WTC11 (cell line): Measurements from ENCODE around the gene SNX8. TPM values are rescaled to one million over a fixed set of nuclear protein-coding genes. Genes with fewer than 3 reads are reported as not detected.

ENCODE experiments used
- ATAC-seq: fragments of 200-7000 bp; cut with Tn5 transposase; 2 replicates; pipeline ENCODE4 v1.10.0; 2021; ENCODE audit warnings: mild to moderate bottlenecking, moderate library complexity
- CTCF ChIA-PET: fragments of 300-600 bp; sonication (Branson Sonifier 250); formaldehyde crosslinking; loops from one replicate; lab custom pipeline; 2021; ENCODE audit warnings: antibody characterized with exemption; lab: Charles Lee
- POLR2A ChIA-PET: fragments of 350-600 bp; sonication (Branson Sonifier 250); formaldehyde crosslinking; loops from one replicate; lab custom pipeline; 2021; ENCODE audit warnings: antibody characterized with exemption; lab: Charles Lee
- DNase-seq: peaks from one replicate; pipeline ENCODE4 v3.0.0; 2021; ENCODE audit warnings: low spot score
- H3K27ac Mint-ChIP-seq: 2 replicates; pipeline ENCODE4 v1.8.0; 2021; ENCODE audit warnings: mixed read lengths
- H3K27me3 Mint-ChIP-seq: 2 replicates; pipeline ENCODE4 v1.8.0; 2021; ENCODE audit warnings: low read depth, mild to moderate bottlenecking, moderate library complexity, mixed read lengths
- H3K36me3 Mint-ChIP-seq: 2 replicates; pipeline ENCODE4 v1.8.0; 2021; ENCODE audit warnings: mixed read lengths
- H3K4me1 Mint-ChIP-seq: 2 replicates; pipeline ENCODE4 v1.8.0; 2022; ENCODE audit warnings: mixed read lengths
- H3K4me3 Mint-ChIP-seq: 2 replicates; pipeline ENCODE4 v1.8.0; 2021; ENCODE audit warnings: mild to moderate bottlenecking, moderate library complexity, mixed read lengths
- H3K9me3 Mint-ChIP-seq: 2 replicates; pipeline ENCODE4 v1.8.0; 2021; ENCODE audit warnings: mixed read lengths
- CBFB ChIP-seq: sonication (generic); formaldehyde crosslinking; IDR thresholded peaks from 2 replicates; pipeline ENCODE4 v1.8.1; 2022; ENCODE audit warnings: mild to moderate bottlenecking, low read depth, missing genetic modification reagents
- HMGA2 ChIP-seq: fragments of 250-450 bp; sonication (Bioruptor Pico); IDR thresholded peaks from 2 replicates; pipeline ENCODE4 v1.4.0; 2021; ENCODE audit warnings: mild to moderate bottlenecking, moderate library complexity
- IRF2 ChIP-seq: sonication (generic); formaldehyde crosslinking; IDR thresholded peaks from 2 replicates; pipeline ENCODE4 v1.8.0; 2022; ENCODE audit warnings: low read depth, missing genetic modification reagents, borderline replicate concordance
- JAZF1 ChIP-seq: fragments of 250-450 bp; sonication (Bioruptor Pico); IDR thresholded peaks from 2 replicates; pipeline ENCODE4 v1.9.0; 2021; ENCODE audit warnings: moderate library complexity, mild to moderate bottlenecking, inconsistent platforms
- MAX ChIP-seq: sonication (generic); formaldehyde crosslinking; IDR thresholded peaks from 2 replicates; pipeline ENCODE4 v1.8.0; 2022; ENCODE audit warnings: mild to moderate bottlenecking, missing genetic modification reagents
- NFE2L1 ChIP-seq: sonication (generic); formaldehyde crosslinking; IDR thresholded peaks from 2 replicates; pipeline ENCODE4 v1.8.1; 2023; ENCODE audit warnings: missing genetic modification reagents
- OVOL2 ChIP-seq: fragments of 250-450 bp; sonication (Bioruptor Pico); IDR thresholded peaks from 2 replicates; pipeline ENCODE4 v1.9.0; 2021; ENCODE audit warnings: mild to moderate bottlenecking, borderline replicate concordance
- RORB ChIP-seq: fragments of 250-450 bp; sonication (Bioruptor Pico); IDR thresholded peaks from 2 replicates; pipeline ENCODE4 v1.9.0; 2021; ENCODE audit warnings: mild to moderate bottlenecking
- SMAD3 ChIP-seq: sonication (generic); formaldehyde crosslinking; IDR thresholded peaks from 2 replicates; pipeline ENCODE4 v1.8.0; 2022; ENCODE audit warnings: missing genetic modification reagents, mild to moderate bottlenecking, borderline replicate concordance
- ZBTB21 ChIP-seq: sonication (generic); formaldehyde crosslinking; IDR thresholded peaks from 2 replicates; pipeline ENCODE4 v1.8.1; 2023; ENCODE audit warnings: mild to moderate bottlenecking, missing genetic modification reagents, borderline replicate concordance
- ZNF138 ChIP-seq: sonication (generic); formaldehyde crosslinking; conservative IDR thresholded peaks from 2 replicates; pipeline ENCODE4 v1.8.1; 2022; ENCODE audit warnings: mild to moderate bottlenecking, moderate library complexity, missing genetic modification reagents
- ZNF219 ChIP-seq: sonication (generic); formaldehyde crosslinking; IDR thresholded peaks from 2 replicates; pipeline ENCODE4 v1.8.0; 2023; ENCODE audit warnings: missing genetic modification reagents, mild to moderate bottlenecking, borderline replicate concordance
- ZNF232 ChIP-seq: sonication (generic); formaldehyde crosslinking; IDR thresholded peaks from 2 replicates; pipeline ENCODE4 v1.8.0; 2022; ENCODE audit warnings: mild to moderate bottlenecking, missing genetic modification reagents
- total RNA-seq: library from RNA; stranded (reverse); gene quantifications from 3 replicates; pipeline ENCODE4 v1.2.3, GENCODE V29; 2021
- TF ChIP-seq, protein P1 (sequence below): sonication (generic); formaldehyde crosslinking; conservative IDR thresholded peaks from 2 replicates; pipeline ENCODE4 v1.8.1; 2022; ENCODE audit warnings: mild to moderate bottlenecking, missing genetic modification reagents
- TF ChIP-seq, protein P2 (sequence below): sonication (generic); formaldehyde crosslinking; IDR thresholded peaks from 2 replicates; pipeline ENCODE4 v1.8.0; 2023; ENCODE audit warnings: missing genetic modification reagents, mild to moderate bottlenecking, borderline replicate concordance
- TF ChIP-seq, protein P3 (sequence below): sonication (generic); formaldehyde crosslinking; IDR thresholded peaks from 2 replicates; pipeline ENCODE4 v1.8.0; 2022; ENCODE audit warnings: missing genetic modification reagents

SNX8 gene
- total RNA-seq, 1 experiment from 2014 or later: 50.8 TPM

- TF ChIP-seq MAX (CRISPR knock-in tag) (no peak), ZNF232 (CRISPR knock-in tag) (no peak), RORB (CRISPR knock-in tag) (no peak), HMGA2 (CRISPR knock-in tag) (no peak), NFE2L1 (no peak), ZNF138 (no peak)
- TF ChIP-seq, protein P1, sequence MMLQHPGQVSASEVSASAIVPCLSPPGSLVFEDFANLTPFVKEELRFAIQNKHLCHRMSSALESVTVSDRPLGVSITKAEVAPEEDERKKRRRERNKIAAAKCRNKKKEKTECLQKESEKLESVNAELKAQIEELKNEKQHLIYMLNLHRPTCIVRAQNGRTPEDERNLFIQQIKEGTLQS (CRISPR knock-in tag): no peak
- ChIA-PET POLR2A (no interaction called here), CTCF (interaction anchor here (0.9 kb wide), 1 partner anchor 119 kb away, joined by 3 read pairs; no protein-coding TSS in a partner anchor)
- ATAC-seq (no peak), DNase-seq (no peak)
- Mint-ChIP-seq H3K27me3 (no peaks in the 10 kb centered on the region), H3K36me3 (peaks cover 43% of the 10 kb centered on the region), H3K27ac (peak overlapping the region; percentile 9; the same call in 1 of the 2 replicates), H3K4me3 (no peak overlapping the region), H3K4me1 (peaks cover 10% of the 10 kb centered on the region), H3K9me3 (no peaks in the 10 kb centered on the region)
Observed at GRCh38 chr7:2229467-2229866, 84.8 kb downstream of the SNX8 start.

- DNase-seq: no peak
- POLR2A ChIA-PET: interaction anchor here (0.6 kb wide), 1 partner anchor 531 kb away, joined by 3 read pairs; no protein-coding TSS in a partner anchor
- ATAC-seq: no peak
- Mint-ChIP-seq H3K4me3 (no peak overlapping the region), H3K9me3 (no peaks in the 10 kb centered on the region)
- TF ChIP-seq JAZF1: no peak
- no peak for TF ChIP-seq ZNF219 (CRISPR knock-in tag)
- TF ChIP-seq OVOL2 (CRISPR knock-in tag): no peak
- no peak for TF ChIP-seq ZBTB21
- TF ChIP-seq SMAD3 (CRISPR knock-in tag): no peak
- no peak for TF ChIP-seq CBFB (CRISPR knock-in tag)
- TF ChIP-seq, protein P2, sequence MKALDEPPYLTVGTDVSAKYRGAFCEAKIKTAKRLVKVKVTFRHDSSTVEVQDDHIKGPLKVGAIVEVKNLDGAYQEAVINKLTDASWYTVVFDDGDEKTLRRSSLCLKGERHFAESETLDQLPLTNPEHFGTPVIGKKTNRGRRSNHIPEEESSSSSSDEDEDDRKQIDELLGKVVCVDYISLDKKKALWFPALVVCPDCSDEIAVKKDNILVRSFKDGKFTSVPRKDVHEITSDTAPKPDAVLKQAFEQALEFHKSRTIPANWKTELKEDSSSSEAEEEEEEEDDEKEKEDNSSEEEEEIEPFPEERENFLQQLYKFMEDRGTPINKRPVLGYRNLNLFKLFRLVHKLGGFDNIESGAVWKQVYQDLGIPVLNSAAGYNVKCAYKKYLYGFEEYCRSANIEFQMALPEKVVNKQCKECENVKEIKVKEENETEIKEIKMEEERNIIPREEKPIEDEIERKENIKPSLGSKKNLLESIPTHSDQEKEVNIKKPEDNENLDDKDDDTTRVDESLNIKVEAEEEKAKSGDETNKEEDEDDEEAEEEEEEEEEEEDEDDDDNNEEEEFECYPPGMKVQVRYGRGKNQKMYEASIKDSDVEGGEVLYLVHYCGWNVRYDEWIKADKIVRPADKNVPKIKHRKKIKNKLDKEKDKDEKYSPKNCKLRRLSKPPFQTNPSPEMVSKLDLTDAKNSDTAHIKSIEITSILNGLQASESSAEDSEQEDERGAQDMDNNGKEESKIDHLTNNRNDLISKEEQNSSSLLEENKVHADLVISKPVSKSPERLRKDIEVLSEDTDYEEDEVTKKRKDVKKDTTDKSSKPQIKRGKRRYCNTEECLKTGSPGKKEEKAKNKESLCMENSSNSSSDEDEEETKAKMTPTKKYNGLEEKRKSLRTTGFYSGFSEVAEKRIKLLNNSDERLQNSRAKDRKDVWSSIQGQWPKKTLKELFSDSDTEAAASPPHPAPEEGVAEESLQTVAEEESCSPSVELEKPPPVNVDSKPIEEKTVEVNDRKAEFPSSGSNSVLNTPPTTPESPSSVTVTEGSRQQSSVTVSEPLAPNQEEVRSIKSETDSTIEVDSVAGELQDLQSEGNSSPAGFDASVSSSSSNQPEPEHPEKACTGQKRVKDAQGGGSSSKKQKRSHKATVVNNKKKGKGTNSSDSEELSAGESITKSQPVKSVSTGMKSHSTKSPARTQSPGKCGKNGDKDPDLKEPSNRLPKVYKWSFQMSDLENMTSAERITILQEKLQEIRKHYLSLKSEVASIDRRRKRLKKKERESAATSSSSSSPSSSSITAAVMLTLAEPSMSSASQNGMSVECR: no peak
- no peak for TF ChIP-seq IRF2 (CRISPR knock-in tag)
- TF ChIP-seq, protein P3, sequence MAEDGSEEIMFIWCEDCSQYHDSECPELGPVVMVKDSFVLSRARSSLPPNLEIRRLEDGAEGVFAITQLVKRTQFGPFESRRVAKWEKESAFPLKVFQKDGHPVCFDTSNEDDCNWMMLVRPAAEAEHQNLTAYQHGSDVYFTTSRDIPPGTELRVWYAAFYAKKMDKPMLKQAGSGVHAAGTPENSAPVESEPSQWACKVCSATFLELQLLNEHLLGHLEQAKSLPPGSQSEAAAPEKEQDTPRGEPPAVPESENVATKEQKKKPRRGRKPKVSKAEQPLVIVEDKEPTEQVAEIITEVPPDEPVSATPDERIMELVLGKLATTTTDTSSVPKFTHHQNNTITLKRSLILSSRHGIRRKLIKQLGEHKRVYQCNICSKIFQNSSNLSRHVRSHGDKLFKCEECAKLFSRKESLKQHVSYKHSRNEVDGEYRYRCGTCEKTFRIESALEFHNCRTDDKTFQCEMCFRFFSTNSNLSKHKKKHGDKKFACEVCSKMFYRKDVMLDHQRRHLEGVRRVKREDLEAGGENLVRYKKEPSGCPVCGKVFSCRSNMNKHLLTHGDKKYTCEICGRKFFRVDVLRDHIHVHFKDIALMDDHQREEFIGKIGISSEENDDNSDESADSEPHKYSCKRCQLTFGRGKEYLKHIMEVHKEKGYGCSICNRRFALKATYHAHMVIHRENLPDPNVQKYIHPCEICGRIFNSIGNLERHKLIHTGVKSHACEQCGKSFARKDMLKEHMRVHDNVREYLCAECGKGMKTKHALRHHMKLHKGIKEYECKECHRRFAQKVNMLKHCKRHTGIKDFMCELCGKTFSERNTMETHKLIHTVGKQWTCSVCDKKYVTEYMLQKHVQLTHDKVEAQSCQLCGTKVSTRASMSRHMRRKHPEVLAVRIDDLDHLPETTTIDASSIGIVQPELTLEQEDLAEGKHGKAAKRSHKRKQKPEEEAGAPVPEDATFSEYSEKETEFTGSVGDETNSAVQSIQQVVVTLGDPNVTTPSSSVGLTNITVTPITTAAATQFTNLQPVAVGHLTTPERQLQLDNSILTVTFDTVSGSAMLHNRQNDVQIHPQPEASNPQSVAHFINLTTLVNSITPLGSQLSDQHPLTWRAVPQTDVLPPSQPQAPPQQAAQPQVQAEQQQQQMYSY (CRISPR knock-in tag): no peak
- TF ChIP-seq, all 79 proteins: peak for 0
- Mint-ChIP-seq H3K4me1 (peaks cover 10% of the 10 kb centered on the region), H3K27me3 (no peaks in the 10 kb centered on the region), H3K27ac (no peak overlapping the region), H3K36me3 (peaks cover 47% of the 10 kb centered on the region)
- CTCF ChIA-PET: no interaction called here
Observed at GRCh38 chr7:2228921-2229320, 85.3 kb downstream of the SNX8 start.
